ENCODE results near the gene IFNA5. TPM values are rescaled to one million over a fixed set of nuclear protein-coding genes. Genes with fewer than 3 reads are reported as not detected.

Gene IFNA5
- total RNA-seq, 1 donor from 2014 or later, result not detected

DNA sequence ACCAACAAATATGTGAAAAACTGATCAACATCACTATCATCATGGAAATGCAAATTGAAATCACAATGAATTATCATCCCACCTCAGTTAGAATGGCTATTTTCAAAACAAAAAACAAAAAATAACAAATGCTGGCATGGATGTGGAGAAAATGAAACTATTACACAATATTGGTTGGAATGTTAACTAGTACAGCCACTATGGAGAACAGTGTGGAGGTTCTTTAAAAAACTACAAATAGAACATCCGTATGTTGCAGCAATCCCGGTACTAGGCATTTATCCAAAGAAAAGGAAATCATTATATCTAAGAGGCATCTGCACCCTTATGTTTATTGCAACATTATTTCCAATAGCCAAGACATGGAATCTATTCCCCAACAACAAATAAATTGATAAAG is 9.0 kb upstream of the IFNA5 start:
- H3K36me3 Mint-ChIP-seq (ENCODE audit: insufficient read depth), result no peaks in the 10 kb centered on the region
- DNase-seq (ENCODE audit: low spot score, unreplicated experiment), result no peak
- peaks cover 2% of the 10 kb centered on the region for H3K4me1 Mint-ChIP-seq (ENCODE audit: low read depth)
- H3K4me3 Mint-ChIP-seq (ENCODE audit: low read depth), result no peak overlapping the region
- no peaks in the 10 kb centered on the region for H3K9me3 Mint-ChIP-seq (ENCODE audit: low read depth)
- peaks cover 38% of the 10 kb centered on the region for H3K27me3 Mint-ChIP-seq
- H3K27ac Mint-ChIP-seq, result no peak overlapping the region
- TF ChIP-seq, protein P1, sequence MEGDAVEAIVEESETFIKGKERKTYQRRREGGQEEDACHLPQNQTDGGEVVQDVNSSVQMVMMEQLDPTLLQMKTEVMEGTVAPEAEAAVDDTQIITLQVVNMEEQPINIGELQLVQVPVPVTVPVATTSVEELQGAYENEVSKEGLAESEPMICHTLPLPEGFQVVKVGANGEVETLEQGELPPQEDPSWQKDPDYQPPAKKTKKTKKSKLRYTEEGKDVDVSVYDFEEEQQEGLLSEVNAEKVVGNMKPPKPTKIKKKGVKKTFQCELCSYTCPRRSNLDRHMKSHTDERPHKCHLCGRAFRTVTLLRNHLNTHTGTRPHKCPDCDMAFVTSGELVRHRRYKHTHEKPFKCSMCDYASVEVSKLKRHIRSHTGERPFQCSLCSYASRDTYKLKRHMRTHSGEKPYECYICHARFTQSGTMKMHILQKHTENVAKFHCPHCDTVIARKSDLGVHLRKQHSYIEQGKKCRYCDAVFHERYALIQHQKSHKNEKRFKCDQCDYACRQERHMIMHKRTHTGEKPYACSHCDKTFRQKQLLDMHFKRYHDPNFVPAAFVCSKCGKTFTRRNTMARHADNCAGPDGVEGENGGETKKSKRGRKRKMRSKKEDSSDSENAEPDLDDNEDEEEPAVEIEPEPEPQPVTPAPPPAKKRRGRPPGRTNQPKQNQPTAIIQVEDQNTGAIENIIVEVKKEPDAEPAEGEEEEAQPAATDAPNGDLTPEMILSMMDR (IDR thresholded peaks at IDR 0.05; ENCODE audit: unreplicated experiment), result no peak

DNA sequence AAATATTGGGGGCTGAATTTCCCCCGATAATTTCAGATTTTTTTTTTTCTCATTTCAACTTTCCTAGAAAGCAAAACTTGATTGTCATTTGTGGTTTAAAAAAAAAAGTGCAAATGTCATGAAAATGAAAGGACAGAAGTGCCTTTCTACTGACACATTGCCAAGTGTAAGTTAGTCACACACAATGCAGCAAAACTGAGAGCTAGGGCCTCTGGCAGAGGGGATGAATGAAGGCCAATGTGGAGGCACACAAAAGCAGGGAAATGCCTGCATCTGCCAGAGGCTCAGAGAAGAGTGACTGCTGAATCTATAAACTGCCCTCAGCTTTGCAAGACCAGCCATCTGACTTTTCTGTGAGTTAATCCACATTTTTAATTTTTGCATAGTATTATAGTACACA is 6.8 kb upstream of the IFNA5 start:
- H3K4me1 Mint-ChIP-seq (ENCODE audit: low read depth), result no peaks in the 10 kb centered on the region
- TF ChIP-seq, protein P1 (IDR thresholded peaks at IDR 0.05; ENCODE audit: unreplicated experiment), result no peak
- H3K4me3 Mint-ChIP-seq (ENCODE audit: low read depth), result no peak overlapping the region
- peaks cover 45% of the 10 kb centered on the region for H3K27me3 Mint-ChIP-seq
- no peak overlapping the region for H3K27ac Mint-ChIP-seq
- no peaks in the 10 kb centered on the region for H3K36me3 Mint-ChIP-seq (ENCODE audit: insufficient read depth)
- DNase-seq (ENCODE audit: low spot score, unreplicated experiment), result no peak
- no peaks in the 10 kb centered on the region for H3K9me3 Mint-ChIP-seq (ENCODE audit: low read depth)

DNA sequence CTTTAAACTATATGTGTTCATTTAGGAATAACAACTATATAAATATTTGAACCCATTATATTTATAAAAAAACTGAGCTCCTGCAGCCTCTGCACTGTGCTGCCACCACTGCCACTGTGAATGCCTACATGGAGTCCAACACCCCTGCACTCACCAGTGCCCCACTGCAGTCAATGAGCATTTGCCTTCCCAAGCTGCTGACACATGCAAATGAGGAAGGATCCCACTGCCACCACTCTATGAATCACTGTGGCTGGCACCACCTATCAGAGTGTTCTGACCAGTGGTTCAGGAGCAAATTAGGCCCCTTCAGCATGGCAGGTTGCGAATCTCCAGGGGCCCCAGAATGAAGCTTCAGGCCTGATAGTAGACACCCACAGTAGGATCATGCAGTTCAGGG is 9.1 kb downstream of the IFNA5 start:
- TF ChIP-seq, protein P1 (IDR thresholded peaks at IDR 0.05; ENCODE audit: unreplicated experiment), result no peak
- no peaks in the 10 kb centered on the region for H3K36me3 Mint-ChIP-seq (ENCODE audit: insufficient read depth)
- H3K27me3 Mint-ChIP-seq, result peaks cover 59% of the 10 kb centered on the region
- no peak overlapping the region for H3K27ac Mint-ChIP-seq
- no peaks in the 10 kb centered on the region for H3K4me1 Mint-ChIP-seq (ENCODE audit: low read depth)
- H3K4me3 Mint-ChIP-seq (ENCODE audit: low read depth), result no peak overlapping the region
- H3K9me3 Mint-ChIP-seq (ENCODE audit: low read depth), result no peaks in the 10 kb centered on the region
- no peak for DNase-seq (ENCODE audit: low spot score, unreplicated experiment)

DNA sequence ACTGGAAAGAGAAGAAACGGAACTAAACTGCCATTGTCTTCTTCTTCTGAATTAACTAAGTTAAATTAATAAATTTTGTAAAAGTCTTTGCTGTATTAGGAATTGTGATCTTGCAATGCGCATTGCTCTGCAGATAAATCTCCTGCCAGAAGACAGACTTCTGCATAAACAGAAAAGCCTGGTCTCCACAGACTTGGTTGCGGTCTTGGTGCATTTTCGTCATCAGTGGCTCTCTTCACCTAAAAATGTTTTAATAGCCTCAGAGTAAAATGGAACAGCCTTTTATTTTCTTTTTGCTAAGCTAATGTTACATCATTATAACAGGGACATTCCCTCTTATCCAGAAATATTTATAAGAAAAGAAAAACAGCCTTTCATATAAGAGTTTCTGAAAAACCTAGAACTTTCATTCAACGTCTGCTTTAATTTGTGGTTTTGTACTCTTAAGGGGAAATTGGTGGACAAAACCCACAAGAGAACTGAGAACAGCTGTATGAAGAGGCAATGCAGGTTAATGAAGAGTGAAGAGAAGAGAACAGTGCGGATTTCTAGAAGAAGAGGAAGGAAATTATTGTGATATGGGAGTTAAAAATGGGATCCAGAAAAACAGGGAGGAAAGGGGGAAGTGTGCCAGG is 10.1 kb downstream of the IFNA5 start:
- H3K36me3 Mint-ChIP-seq (ENCODE audit: insufficient read depth), result no peaks in the 10 kb centered on the region
- no peaks in the 10 kb centered on the region for H3K9me3 Mint-ChIP-seq (ENCODE audit: low read depth)
- H3K4me3 Mint-ChIP-seq (ENCODE audit: low read depth), result no peak overlapping the region
- no peak overlapping the region for H3K27ac Mint-ChIP-seq
- DNase-seq (ENCODE audit: low spot score, unreplicated experiment), result no peak
- H3K27me3 Mint-ChIP-seq, result peaks cover 58% of the 10 kb centered on the region
- H3K4me1 Mint-ChIP-seq (ENCODE audit: low read depth), result no peaks in the 10 kb centered on the region
- TF ChIP-seq, protein P1 (IDR thresholded peaks at IDR 0.05; ENCODE audit: unreplicated experiment), result no peak

DNA sequence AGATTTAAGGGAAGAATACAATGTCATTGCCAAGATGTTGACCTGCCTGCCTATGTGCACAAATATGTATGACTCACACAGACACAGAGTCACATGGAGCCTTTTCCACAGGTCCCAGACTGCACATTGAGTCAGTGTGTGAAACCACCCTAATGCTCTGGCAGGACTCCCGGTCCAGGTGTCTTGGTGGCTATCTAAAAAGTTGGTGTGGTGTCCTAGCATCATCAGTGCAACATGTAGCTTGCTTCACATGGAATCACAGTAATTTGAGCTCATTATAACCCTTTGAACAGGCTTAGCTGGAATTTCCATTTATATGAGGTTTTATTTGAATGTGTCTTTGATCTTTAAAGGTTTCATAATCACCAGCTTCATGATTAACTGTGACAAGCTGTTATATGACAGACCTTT is 10.7 kb downstream of the IFNA5 start:
- Mint-ChIP-seq H3K4me3 (ENCODE audit: low read depth) (no peak overlapping the region), H3K36me3 (ENCODE audit: insufficient read depth) (no peaks in the 10 kb centered on the region)

More for the DNA sequence above, 10.7 kb downstream of the IFNA5 start:
- no peaks in the 10 kb centered on the region for H3K4me1 Mint-ChIP-seq (ENCODE audit: low read depth)
- DNase-seq (ENCODE audit: low spot score, unreplicated experiment), result no peak
- no peaks in the 10 kb centered on the region for H3K9me3 Mint-ChIP-seq (ENCODE audit: low read depth)
- peaks cover 59% of the 10 kb centered on the region for H3K27me3 Mint-ChIP-seq
- TF ChIP-seq, protein P1 (IDR thresholded peaks at IDR 0.05; ENCODE audit: unreplicated experiment), result no peak
- peak overlapping the region; percentile 50 for H3K27ac Mint-ChIP-seq

All from progenitor cell of endocrine pancreas (in vitro differentiated cells).